HUES64 (cell line): ENCODE data around the gene SFTPB.

ENCODE experiments used
- H3K27ac ChIP-seq: 2 replicates; pipeline ENCODE4 v1.7.0; 2013; ENCODE audit warnings: low read depth, low read length, inconsistent platforms
- H3K27me3 ChIP-seq: 2 replicates; pipeline ENCODE4 v1.6.1; 2013; ENCODE audit warnings: mild to moderate bottlenecking, low read length; ENCODE audit not compliant: insufficient read depth
- H3K36me3 ChIP-seq: 2 replicates; pipeline ENCODE4 v1.6.1; 2013; ENCODE audit warnings: mild to moderate bottlenecking, low read length; ENCODE audit not compliant: insufficient read depth
- H3K4me1 ChIP-seq: 2 replicates; pipeline ENCODE4 v1.6.1; 2013; ENCODE audit warnings: mild to moderate bottlenecking, low read length, moderate library complexity; ENCODE audit not compliant: insufficient read depth
- H3K4me3 ChIP-seq: 2 replicates; pipeline ENCODE4 v1.5.1; 2013; ENCODE audit warnings: mild to moderate bottlenecking, low read length, moderate library complexity
- H3K9ac ChIP-seq: 2 replicates; pipeline ENCODE4 v1.6.1; 2013; ENCODE audit warnings: mild to moderate bottlenecking, low read depth, low read length
- H3K9me3 ChIP-seq: 2 replicates; pipeline ENCODE4 v1.6.1; 2013; ENCODE audit warnings: low read depth, low read length; ENCODE audit not compliant: insufficient read depth
- WGBS: fragments of 150-250, 120-280 bp; methylation state at CpG from one replicate; pipeline ENCODE4 v1.1.7; 2013; ENCODE audit warnings: missing lambda C conversion rate; 5-methylcytosine and 5-hydroxymethylcytosine counted together

The SFTPB gene

DNA sequence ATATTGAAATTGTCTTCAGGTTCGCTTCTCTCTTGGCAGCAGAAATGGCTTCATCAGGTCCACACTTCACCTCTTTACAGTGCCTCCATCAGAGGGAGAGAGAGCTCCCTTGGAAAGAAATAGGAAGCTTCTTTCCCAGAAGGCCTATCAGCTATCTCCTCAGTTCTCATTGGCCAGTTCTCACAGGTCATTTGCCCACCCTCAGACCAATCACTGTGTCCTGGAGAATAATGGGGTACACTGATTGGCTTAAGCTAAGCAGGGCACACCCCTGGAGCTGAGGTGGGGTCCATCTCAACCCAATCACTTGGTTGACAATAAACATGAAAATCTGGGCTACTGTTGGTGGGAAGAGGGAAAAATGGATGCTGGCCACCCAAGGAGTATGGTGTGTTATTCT, 31.3 kb upstream of the SFTPB start:
- Histone ChIP-seq H3K36me3 (no peaks in the 10 kb centered on the region), H3K9ac (no peak overlapping the region), H3K27me3 (no peaks in the 10 kb centered on the region), H3K4me3 (no peak overlapping the region), H3K4me1 (peaks cover 15% of the 10 kb centered on the region), H3K27ac (no peak overlapping the region), H3K9me3 (no peaks in the 10 kb centered on the region)
- 95% methylated on average over 1 of the region's 1 CpG for WGBS

DNA sequence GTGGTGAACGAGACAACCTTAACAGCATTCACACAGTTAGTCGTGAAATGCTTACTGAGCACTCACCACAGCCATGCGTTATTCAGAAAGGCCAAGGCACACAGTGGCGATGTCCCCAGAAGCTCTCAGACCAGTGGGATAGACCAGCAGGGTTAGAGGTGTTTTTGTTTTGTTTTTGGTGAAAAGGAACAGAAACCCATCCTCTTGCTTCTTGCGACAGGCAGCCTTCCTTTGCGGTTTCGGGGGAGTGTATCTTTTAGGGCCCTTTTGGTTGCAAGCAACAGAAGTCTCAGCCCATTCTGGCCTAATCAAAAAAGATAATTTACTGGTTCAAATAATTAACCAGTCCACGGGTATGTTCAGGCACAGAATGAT, 30.9 kb upstream of the SFTPB start:
- H3K9me3 ChIP-seq = no peaks in the 10 kb centered on the region
- no peaks in the 10 kb centered on the region for H3K27me3 ChIP-seq
- H3K27ac ChIP-seq = no peak overlapping the region
- peaks cover 15% of the 10 kb centered on the region for H3K4me1 ChIP-seq
- 86% methylated on average over 8 of the region's 8 CpGs for WGBS
- no peaks in the 10 kb centered on the region for H3K36me3 ChIP-seq
- H3K9ac ChIP-seq = no peak overlapping the region
- H3K4me3 ChIP-seq = no peak overlapping the region

DNA sequence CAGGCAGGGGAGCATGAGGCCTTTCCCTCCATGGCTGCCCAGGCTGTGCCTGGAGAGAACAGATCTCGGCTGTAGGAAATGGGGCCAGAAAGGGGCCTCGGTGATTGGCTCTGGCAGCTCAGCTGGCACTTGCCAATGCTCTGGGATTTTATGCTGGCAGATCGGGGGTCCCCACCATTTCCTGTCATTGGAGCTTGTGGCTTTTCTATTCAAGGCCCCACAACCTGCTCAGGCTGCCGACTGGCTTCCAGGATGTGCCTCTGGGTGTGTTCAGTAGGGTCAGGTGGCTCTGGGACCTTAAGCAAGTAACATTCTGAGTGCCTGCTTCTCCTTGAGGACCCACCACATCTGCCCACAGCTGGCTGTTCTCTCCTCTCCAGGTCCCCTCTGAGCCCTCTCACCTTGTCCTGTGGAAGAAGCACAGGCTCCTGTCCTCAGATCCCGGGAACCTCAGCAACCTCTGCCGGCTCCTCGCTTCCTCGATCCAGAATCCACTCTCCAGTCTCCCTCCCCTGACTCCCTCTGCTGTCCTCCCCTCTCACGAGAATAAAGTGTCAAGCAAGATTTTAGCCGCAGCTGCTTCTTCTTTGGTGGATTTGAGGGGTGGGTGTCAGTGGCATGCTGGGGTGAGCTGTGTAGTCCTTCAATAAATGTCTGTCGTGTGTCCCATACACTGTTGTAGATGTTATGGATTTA, 30.3 kb upstream of the SFTPB start:
- Histone ChIP-seq H3K9me3 (no peaks in the 10 kb centered on the region), H3K4me1 (peaks cover 15% of the 10 kb centered on the region), H3K27ac (no peak overlapping the region), H3K27me3 (no peaks in the 10 kb centered on the region), H3K4me3 (no peak overlapping the region), H3K36me3 (no peaks in the 10 kb centered on the region), H3K9ac (no peak overlapping the region)
- 75% methylated on average over 11 of the region's 11 CpGs for WGBS

DNA sequence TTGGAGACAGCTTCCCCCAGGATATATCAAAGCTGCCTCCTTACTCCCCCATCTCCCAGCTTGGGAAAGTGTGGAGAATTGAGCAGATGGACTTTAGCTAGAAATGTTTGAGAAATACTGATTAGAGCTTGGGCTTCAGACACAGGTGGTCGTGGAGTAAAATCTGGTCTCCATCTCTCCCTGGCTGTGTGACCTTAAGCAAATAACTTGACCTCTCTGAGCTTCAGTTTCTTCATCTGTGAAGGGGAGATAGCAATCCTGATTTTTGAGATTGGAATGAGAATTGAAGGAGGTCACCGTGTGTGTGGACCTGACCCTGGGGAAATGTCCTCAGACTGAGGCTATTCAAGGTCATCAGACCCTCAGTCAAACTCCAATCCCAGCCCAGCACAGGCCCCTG, 29.7 kb upstream of the SFTPB start:
- Histone ChIP-seq H3K27ac (no peak overlapping the region), H3K9ac (no peak overlapping the region), H3K27me3 (no peaks in the 10 kb centered on the region), H3K9me3 (no peaks in the 10 kb centered on the region), H3K4me1 (peaks cover 12% of the 10 kb centered on the region), H3K36me3 (no peaks in the 10 kb centered on the region), H3K4me3 (no peak overlapping the region)
- 55% methylated on average over 2 of the region's 2 CpGs for WGBS

DNA sequence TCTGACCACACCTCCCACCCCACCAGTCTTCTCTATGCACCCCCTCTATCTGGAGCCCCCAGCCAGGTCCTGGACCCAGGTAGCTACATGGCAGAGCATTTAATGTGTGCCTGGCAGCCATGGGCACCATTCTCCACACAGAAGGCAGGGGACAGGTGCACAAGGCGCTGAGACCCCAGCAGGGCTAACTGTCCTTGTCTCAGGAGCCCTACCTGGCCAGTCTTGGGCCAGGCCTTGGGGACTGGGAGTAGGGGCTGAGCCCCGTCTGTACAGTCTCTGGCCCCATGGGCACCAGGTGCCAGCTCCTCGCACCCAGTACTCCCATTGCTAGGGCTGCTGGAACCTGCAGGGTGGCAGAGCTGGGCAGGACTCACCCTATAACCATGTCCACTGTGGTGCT, 29.1 kb upstream of the SFTPB start:
- WGBS = 82% methylated on average over 3 of the region's 3 CpGs
- Histone ChIP-seq H3K27ac (no peak overlapping the region), H3K9ac (no peak overlapping the region), H3K4me1 (peaks cover 6% of the 10 kb centered on the region), H3K9me3 (no peaks in the 10 kb centered on the region), H3K36me3 (no peaks in the 10 kb centered on the region), H3K4me3 (no peak overlapping the region), H3K27me3 (no peaks in the 10 kb centered on the region)

DNA sequence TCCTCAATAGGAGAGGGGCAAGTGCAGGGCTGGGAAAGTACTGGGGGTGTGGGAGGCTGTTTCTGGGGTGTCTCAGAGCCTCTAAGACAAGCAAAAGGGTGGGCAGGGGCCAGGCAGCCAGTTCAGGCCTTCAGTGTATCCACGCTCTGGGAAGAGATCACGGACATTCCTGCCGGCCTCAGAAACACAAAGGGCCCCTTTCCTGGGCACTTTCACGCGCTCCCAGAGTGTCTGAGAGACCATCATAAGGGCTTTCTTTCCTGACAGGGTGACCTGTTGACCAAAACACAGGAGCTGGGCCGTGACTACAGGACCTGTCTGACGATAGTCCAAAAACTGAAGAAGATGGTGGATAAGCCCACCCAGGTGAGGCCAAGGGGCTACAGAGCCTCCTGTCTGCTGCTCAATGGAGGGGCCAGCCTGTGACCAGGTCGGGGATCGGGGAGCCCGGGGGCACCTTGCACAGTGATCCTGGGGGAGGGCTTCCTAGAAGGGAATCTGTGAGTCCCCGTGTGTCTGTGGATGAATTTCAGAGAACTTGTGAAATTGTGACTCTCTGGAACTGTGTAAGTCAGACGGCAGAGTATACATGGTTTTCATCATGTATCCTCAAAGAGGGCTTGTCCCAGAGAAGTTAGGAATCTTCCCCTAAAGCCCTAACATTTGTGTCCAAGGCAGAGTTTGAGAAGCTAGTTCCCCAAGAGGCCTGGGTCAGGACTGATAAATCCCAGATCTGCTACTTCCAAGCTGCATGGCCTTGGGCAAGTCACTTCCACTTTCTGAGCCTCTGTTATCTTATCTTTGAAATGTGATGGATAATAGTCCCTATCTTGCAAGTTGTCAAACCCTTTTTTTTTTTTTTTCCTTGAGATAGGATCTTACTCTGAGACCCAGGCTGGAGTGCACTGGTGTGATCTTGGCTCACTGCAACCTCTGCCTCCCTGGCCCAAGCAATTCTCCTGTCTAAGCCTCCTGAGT, 28.0 kb upstream of the SFTPB start:
- H3K4me3 ChIP-seq = no peak overlapping the region
- H3K9ac ChIP-seq = no peak overlapping the region
- no peaks in the 10 kb centered on the region for H3K27me3 ChIP-seq
- H3K36me3 ChIP-seq = no peaks in the 10 kb centered on the region
- no peaks in the 10 kb centered on the region for H3K9me3 ChIP-seq
- H3K4me1 ChIP-seq = no peaks in the 10 kb centered on the region
- WGBS = 88% methylated on average over 12 of the region's 12 CpGs
- H3K27ac ChIP-seq = no peak overlapping the region

DNA sequence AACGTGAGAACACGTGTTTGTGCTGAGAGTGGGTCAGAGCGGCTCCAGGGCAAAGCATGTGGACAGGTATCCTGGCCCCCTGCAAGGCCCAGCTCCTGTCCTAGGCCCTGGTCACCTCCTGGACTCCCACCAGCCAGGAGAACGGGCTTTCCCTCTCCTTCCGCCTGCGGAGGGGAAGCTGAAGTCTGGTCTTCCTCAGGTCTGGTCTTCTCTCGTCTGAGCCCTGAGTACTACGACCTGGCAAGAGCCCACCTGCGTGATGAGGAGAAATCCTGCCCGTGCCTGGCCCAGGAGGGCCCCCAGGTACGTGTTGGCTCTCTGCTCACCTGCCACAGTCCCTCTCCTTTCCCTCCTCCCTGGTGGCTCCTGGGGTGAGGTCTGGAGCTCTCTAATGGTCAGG, 27.1 kb upstream of the SFTPB start:
- H3K4me3 ChIP-seq = no peak overlapping the region
- 89% methylated on average over 11 of the region's 11 CpGs for WGBS
- H3K27me3 ChIP-seq = no peaks in the 10 kb centered on the region
- H3K4me1 ChIP-seq = no peaks in the 10 kb centered on the region
- H3K36me3 ChIP-seq = no peaks in the 10 kb centered on the region
- H3K9ac ChIP-seq = no peak overlapping the region
- no peak overlapping the region for H3K27ac ChIP-seq
- no peaks in the 10 kb centered on the region for H3K9me3 ChIP-seq

DNA sequence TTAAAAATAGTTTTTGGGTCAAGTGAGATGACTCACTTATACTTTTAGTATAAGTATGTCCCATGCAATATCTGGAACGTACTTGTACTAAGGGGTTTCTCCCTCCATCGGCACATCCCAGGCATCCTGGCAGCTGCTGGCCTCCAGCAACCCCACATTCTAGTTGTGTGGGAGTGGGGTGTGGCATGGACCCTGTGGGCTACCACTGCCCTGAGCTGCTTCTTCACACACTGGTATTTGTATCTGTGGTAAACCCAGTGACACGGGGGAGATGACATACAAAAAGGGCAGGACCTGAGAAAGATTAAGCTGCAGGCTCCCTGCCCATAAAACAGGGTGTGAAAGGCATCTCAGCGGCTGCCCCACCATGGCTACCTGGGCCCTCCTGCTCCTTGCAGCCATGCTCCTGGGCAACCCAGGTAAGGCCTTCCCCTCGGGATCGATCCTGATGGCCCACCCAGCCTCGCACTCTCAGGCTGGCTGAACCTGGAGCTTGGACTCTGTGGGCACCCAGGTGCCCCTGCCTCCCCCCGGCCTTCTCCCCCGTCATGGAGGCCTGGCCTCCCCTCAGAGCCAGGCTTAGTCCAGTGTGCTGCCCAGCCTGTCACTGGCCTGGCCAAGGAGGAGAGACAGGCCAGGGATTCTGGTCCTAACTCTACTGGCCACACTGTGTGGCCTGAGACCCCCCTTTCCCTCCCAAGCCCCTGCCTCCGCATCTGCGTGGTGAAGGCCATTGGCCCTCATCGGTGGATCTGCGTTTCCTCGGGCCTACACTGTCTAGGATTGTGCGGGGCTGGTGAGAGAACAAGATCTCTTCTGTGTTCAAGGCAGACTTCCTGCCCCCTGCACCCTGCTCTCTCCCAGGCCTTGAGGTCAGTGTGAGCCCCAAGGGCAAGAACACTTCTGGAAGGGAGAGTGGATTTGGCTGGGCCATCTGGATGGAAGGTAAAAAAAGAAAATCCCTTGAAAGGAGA, 26.3 kb upstream of the SFTPB start, which contains the start of gene GNLY:
GNLY (plus strand) TSS at position 307 of the 974 bp plus-strand sequence; CDS start at position 368, 61 bp downstream.
- Histone ChIP-seq H3K9ac (no peak within 1 kb of the TSS), H3K27me3 (no peaks in the 10 kb centered on the region)
- WGBS = 88% methylated on average over 15 of the region's 15 CpGs

DNA sequence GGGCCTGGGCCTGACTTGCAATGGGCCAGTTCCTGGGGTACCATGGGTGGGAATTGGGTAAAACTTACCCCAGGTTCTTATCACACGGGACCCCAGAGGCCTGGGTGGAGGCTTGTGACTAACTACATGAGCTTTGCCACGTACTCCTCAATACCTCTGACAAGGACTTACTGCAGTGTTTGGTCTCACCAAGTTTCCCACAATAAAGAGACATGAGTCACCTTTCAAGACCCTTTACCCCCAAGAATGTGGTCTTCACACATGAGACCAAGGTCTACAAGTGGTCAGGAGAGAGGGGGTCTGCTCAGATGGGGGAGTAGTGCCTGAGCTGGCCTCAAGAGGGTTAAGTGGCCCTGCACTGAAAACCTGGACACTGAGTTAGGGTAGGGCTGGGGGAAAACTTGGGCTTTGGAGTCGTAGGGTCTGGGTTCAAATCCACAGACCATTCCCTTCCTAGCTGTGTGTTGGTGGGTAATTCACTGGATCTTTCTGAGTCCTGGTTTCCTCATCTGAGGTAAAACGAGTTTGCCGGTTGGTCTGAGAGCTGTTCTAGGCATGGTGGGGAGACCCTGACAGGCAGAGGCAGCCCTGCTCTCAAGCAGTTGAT, 24.1 kb upstream of the SFTPB start:
- H3K27me3 ChIP-seq = no peaks in the 10 kb centered on the region
- WGBS = 93% methylated on average over 5 of the region's 5 CpGs
- no peak overlapping the region for H3K27ac ChIP-seq
- no peak overlapping the region for H3K9ac ChIP-seq
- no peaks in the 10 kb centered on the region for H3K36me3 ChIP-seq
- no peak overlapping the region for H3K4me3 ChIP-seq
- H3K9me3 ChIP-seq = no peaks in the 10 kb centered on the region
- H3K4me1 ChIP-seq = peaks cover 2% of the 10 kb centered on the region; the same call in 1 of the 2 replicates

More for the DNA sequence above, 26.3 kb upstream of the SFTPB start, which contains the start of gene GNLY:
- Histone ChIP-seq H3K9me3 (no peaks in the 10 kb centered on the region), H3K4me1 (no peaks in the 10 kb centered on the region), H3K27ac (no peak within 1 kb of the TSS), H3K4me3 (no peak within 1 kb of the TSS), H3K36me3 (no peaks in the 10 kb centered on the region)

DNA sequence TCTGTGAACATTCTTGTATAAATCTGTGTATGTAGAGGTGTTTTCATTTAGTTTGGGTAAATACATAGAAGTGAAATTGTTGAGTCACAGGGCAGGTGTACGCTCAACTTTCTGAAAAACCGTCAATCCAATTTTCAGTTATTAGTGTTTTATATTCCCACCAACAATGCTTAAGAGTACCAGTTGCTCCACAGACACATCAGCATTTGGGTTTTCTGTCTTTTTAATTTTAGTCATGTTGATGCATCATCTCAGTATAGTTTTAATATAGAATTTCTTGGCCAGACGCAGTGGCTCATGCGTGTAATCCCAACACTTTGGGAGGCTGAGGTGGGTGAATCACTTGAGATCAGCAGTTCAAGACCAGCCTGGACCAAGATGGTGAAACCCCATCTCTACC, 22.9 kb upstream of the SFTPB start:
- WGBS = 93% methylated on average over 4 of the region's 4 CpGs
- H3K4me3 ChIP-seq = no peak overlapping the region

More for the DNA sequence above, 22.9 kb upstream of the SFTPB start:
- Histone ChIP-seq H3K27ac (no peak overlapping the region), H3K27me3 (no peaks in the 10 kb centered on the region), H3K9me3 (no peaks in the 10 kb centered on the region), H3K36me3 (no peaks in the 10 kb centered on the region), H3K9ac (no peak overlapping the region), H3K4me1 (peaks cover 4% of the 10 kb centered on the region; the same call in 1 of the 2 replicates)
